IPS-NIHi7 (cell line): Measurements from ENCODE around the gene CDK16.

Source experiments
- DNase-seq: peaks from one replicate; pipeline ENCODE4 v3.0.0; 2012; ENCODE audit warnings: mixed read lengths; ENCODE audit errors: extremely low spot score

The CDK16 gene

DNA sequence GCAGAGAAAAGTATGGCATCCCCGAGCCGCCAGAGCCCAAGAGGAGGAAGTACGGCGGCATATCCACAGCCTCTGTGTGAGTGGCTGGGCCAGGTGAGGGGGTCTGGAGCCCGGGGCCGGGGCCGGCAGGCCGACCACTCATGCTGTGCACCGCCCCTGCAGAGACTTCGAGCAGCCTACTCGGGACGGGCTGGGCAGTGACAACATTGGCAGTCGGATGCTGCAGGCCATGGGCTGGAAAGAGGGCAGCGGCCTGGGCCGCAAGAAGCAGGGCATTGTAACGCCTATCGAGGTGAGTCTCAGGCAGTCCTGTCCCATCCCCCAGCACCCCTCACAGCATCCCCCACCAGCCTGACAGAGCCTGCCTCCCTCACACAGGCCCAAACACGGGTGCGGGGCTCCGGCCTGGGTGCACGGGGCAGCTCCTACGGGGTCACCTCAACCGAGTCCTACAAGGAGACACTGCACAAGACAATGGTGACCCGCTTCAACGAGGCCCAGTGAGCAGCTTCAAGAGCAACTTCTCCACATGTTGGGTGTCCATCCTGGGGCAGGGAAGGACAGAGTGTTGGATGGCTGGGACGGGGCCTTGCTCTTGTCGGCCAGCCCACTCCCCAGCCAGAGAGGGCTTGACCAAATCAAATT, 32.3 kb upstream of the CDK16 start:
- DNase-seq = no peak

DNA sequence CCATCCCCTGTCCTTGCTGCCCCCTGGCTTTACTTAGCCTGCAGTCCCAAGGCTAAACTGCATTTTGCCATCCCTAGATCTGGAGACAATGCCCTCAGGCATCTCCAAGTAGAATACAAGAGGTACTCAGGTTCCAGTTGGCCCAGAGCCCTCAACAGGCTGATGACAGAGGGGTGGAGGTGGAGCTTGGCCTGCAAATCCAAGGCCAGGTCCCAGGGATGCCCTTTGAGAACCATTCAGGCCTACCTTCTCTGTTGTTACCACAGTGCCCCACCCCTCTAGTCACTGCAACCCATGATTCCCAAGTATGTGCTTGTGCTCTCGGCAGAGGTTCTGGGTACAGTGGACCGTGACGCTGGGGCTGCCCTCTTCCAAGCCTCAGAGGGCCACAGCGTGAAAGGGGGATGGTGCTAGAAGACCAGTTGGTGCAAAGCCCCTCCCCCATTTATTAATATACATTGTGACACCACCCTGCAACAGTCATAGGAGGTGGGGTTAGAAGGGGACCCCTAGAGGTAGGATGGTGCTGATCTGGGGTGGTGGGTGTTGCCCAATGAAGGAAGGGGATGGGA, 31.3 kb upstream of the CDK16 start:
- DNase-seq = no peak

DNA sequence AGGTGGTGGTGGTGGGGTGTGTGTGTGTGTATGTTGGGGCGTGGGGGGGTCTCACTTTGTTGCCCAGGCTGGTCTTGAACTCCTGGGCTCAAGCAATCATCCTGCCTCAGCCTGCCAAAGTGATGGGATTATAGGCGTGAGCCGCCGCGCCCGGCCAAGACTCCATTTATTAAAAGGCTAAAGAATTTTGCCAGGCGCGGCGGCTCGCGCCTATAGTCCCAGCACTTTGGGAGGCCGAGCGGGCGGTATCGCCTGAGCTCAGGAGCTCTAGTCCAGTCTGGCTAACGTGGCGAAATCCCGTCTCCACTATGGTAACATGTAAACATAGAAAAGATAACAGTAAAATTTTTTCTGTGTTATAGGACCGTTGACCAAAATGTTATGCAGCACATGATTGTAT, 28.6 kb upstream of the CDK16 start:
- no peak for DNase-seq

DNA sequence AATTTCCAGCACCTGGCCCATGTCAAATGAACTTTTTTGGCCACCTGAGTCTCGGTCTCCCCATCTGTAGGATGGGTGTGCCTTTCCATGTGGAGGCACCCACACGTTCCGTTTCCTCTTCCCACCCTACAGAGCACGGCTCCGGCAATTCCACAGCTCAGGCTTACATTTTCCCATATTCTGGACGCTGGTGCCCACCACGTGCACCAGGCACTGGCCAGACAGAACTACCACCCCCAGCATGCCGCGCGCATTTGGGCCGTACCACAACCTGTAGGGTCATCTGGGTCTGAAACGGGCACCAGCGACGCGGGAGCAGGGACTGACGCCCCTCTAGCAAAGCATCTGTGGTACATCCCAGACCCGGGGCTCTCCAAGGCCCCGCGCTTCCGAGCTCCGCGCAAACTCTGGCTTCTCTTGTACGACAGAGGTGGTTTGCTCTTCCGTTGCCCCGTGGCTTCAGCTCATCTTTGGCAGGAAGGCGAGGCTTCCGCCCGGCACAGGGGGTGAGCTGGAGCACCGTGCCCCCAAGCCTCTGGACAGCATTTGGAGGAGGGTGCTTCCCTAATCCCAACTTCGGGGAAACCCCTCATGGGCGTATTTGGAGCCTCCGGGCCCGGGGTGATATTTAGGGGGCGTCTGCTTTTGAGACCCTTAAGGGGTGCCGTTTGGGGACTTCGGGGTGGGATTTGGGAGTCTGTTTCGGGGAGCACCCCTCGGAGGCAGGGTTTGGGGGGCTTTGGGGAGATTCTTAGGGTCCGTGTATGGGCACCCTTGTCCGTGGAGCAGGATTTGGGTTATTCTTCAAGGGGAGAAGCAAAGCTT, 27.8 kb upstream of the CDK16 start:
- DNase-seq = peak; percentile 94

DNA sequence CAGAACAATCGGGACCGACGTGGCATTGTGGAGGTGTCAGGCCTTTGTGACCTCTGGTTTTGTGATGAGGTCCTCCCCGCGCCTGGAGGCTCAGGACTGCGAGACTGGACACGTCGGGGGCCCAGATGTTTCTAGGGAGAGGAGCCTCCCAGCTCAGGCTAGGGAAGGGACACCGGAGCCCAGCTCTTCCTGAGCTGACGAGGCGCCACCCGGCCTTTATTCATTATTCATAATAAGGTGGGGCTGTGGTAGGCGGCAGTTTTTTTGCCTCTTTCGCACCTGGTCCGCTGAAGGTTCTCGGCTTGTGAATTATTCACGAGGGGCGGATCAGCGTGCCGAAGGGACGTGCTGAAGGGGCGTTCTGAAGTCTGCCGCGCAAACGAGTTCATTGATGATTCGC, 27.1 kb upstream of the CDK16 start:
- DNase-seq = no peak

DNA sequence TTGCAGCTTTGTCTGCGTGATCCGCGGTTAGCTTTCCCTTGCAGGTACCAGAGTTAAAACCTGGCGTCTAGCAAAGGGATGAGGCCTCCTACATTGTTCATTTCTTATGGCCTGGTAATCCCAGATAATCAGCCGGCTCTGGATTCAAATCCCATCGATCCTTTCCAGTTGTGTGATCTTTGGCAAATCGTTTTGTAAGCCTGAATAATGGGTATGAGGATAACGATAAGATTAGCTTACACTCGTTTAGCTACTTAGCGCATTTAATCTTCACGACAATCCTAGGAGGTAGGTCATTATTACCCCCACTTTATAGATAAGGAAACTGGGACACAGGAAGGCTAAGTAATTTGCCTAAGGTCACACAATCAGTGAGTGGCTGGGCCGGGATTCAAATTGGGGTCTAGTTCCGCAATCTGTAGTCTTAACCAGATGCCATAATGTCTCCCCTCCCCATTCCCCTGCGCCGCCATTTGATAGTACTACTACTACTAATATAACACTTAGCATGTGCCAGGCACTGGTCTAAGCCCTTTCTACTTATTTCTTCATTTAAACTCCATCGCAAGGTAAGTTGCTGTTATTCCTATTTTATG, 26.6 kb upstream of the CDK16 start:
- no peak for DNase-seq

DNA sequence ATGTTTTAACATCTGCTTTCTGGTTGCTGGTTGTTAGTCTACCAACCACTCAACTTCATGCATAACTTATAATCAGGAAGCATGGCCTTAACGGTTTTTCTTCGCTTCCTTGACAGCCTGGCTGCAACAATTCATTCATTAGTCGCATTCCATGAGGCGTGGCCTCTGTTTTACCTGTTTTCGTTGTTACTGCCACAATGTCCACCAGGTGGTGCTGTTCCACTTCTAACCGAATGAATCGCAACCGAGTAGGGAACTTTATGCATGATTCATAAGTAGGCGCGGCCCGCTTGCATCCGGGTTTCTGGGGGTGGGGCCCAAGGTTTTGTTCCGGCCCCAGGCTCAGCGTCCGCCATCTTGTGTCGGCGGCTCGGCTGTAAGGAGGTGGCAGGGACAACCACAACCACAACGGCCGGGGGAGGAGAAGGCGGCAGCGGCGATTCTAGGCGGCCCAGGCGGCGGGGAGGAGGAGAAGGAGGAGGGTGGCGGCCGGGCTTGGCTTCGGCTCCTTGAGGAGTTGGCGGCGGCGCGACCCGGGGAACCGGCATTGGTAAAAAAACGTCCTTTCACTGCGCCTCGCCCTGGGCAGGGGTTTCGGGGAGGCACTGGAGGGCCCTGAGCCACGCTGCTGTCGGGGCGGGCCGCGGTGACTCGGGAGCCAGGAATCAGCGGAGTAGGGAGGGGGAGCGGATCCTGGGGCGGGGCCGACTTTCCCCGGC, 24.8 kb upstream of the CDK16 start, which contains the start of gene UBA1:
TSS of gene UBA1 (plus strand) at position 355 of the 719 bp plus-strand sequence. CDS start 4,974 bp downstream, outside the sequence.
- peak; percentile 90 for DNase-seq

DNA sequence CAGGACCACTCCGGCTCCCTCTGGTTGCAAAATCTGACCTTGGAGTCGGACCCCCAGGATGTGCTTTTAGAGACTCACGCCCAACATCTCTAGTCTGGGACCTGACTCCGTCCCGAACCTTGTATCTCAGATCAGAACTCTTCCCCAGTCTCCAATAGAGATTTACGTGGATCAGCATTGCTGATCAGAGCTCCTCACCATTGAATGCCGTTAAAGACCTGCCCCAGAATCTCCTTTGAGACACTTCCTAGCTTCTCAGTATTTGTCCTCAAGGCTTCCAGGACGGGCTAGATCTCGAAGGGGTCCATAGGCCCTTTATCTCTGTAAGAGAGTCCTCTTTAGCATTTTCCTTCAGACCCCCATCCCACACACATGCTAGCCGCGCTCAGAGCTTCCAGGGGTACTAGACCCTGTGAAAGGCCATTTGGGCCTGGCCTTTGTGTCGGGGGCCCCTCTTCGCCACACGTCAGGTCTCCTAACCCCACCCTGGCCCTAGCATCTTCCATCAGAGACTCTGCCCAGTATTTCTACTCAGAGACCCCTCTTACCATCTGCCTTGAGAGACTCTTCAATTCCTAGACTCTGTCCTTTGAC, 24.2 kb upstream of the CDK16 start:
- no peak for DNase-seq

DNA sequence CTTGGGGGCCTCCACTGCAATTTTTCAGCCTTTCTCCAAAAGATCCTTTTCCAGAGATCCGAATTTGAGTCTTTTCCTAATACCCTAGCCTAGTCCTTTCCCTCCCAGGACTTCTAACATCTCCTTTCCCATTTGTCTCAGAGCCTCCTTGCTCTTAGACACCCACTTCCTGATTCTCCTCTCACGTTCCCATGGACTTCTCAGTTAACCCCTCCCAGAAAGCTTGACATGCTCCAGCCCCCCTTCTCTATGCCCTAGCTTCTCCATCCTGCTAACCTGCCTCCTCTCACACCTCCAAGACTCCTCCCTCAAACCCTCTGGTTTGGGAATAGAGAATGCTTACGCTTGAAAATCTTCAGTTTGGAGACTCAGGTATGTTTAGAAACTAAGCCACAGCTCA, 22.4 kb upstream of the CDK16 start:
- no peak for DNase-seq

DNA sequence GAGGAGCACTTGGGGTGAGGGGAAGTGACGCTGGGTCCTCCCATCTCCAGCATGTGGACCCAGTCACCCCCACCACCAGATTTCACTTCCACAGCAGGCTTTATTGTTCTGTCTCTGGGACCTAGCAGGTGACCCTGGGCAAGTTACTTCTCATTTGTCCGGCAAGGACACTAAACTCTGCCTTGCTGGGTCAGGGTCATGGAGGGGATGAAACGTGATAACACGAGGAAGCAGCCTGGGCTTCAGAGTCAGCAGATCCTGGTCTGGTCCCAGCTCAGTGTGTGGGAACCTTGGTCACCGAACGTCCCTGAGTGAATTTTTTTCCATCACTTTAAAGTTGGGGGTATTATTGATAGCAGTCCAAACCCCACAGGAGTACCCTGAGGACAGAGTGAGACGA, 21.0 kb upstream of the CDK16 start:
- DNase-seq = no peak

DNA sequence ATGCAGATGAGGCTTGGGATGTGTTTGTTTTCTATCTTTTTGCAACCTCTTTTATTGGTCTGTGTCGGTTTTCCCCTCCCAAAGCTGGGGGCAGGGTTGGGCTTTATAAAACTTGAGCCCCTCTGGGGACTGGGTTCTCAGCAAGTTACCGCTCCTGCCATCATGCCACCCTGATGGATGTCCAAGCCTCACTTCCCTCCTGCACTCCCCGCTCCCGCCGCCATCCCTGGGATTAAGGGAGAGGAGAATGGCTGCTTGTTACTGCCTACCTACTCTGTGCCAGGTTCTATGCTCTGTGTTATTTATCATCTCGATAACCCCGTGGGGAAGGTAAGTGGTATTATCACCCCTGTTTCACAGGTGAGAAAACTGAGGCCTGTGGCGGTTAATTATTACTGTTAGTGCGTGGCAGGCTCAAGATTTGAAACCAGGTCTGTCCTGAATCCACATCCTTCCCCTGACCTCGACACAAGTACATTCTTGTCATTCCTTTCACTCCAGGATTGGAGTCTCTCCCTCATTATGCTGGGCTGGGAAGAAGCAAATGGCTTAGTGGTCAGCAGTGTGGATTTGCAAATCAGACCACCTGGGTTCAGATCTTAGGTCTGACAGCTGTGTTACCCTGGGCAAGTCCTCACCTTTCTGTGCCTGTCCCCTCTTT, 20.3 kb upstream of the CDK16 start:
- peak; percentile 48 for DNase-seq

DNA sequence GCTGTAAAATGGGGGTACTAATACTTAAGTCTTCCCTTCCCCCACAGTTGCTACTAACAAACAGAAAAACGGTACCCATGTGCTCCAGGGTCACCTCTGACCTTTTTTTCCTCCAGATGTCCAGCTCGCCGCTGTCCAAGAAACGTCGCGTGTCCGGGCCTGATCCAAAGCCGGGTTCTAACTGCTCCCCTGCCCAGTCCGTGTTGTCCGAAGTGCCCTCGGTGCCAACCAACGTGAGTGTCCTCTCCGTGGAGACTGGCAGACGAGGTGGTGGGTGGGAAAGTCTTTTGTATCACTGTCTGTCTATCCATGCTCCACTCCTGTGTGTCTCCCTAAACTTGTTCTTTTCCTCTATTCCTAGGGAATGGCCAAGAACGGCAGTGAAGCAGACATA, 19.8 kb upstream of the CDK16 start:
- DNase-seq = no peak

DNA sequence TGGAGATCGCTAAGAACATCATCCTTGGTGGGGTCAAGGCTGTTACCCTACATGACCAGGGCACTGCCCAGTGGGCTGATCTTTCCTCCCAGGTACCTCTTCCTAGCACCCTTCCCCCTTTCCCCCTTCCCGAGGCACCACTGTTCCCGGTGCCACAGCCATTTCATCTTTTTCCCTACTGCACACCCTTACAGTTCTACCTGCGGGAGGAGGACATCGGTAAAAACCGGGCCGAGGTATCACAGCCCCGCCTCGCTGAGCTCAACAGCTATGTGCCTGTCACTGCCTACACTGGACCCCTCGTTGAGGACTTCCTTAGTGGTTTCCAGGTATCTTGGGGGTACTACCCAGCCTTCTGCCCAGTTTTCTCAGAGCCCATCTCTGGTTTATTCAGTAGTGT, 19.2 kb upstream of the CDK16 start:
- DNase-seq = no peak

DNA sequence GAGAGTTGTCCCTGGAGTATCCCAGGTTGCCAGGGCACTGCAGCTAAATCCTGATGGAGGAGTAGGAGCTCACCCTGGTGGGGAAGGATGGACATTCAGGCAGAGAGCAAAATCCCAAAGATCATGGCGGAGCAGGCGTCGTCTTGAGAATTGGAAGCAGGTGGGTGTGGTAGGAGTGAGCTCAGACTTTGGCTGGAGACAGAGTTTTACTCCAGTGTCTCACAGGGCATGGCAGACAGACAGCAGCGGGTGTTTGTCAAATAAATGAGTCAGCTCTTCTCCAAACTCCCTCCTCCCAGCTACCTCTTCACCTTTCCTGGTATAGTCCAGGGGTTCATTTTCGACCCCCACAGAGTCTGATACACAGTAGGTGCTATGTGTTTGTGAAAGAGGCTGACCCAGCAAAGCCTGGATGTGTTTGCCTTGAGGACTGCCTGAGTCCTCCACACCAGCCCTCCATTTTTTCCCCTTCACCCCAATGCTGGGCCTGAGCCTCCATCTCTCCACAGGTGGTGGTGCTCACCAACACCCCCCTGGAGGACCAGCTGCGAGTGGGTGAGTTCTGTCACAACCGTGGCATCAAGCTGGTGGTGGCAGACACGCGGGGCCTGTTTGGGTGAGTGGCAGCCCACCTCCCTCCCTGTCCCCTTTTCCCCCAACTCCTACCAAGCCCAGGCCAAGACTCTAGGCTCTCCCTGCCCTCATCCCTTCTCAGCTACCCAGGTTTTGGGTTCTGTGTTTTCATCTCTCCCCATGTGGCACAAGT, 17.9 kb upstream of the CDK16 start:
- no peak for DNase-seq

DNA sequence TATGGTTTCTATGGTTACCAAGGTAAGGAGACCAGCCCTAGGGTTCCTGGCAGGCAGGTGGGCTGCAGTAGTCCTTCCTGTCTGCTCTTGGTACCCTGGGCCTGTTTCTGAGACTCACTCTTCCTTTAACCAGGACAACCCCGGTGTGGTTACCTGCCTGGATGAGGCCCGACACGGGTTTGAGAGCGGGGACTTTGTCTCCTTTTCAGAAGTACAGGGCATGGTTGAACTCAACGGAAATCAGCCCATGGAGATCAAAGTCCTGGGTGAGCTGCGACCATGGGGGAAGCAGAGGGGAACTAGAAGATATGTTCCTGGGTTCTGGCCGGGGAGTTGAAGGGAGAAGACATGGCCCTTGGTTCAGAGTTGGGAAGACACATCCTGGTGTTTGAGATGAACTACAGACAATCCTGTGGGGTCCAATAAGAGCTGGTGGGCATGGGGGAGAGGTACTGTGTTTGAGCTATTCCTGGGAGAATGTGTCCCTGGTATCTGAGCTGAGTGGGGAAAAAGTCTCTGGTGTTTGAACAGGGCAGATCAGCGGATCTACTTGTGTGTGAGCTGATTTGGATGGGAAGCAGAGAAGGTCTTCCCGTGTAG, 17.0 kb upstream of the CDK16 start:
- no peak for DNase-seq

DNA sequence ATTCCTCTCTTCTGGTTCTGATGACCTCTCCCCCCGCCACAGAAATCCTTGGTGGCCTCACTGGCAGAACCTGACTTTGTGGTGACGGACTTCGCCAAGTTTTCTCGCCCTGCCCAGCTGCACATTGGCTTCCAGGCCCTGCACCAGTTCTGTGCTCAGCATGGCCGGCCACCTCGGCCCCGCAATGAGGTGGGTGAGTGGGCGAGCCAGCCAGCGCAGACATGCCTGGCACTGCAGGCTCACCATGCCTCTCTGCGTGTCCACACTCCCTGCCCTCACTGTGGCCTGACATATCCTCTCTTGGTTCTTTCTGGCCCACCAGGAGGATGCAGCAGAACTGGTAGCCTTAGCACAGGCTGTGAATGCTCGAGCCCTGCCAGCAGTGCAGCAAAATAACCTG, 16.2 kb upstream of the CDK16 start:
- DNase-seq = no peak

DNA sequence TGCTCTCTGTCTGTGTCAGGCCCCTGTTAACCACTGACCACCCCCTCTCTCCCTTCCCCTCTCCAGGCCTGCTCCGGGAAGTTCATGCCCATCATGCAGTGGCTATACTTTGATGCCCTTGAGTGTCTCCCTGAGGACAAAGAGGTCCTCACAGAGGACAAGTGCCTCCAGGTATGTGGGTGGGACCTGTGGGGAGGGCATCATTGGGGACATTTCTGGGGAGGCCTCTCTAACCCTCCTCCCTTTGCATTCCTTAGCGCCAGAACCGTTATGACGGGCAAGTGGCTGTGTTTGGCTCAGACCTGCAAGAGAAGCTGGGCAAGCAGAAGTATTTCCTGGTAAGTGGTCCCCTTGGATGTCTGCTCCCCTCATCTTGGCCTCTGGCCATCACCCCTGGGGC, 15.6 kb upstream of the CDK16 start:
- no peak for DNase-seq

DNA sequence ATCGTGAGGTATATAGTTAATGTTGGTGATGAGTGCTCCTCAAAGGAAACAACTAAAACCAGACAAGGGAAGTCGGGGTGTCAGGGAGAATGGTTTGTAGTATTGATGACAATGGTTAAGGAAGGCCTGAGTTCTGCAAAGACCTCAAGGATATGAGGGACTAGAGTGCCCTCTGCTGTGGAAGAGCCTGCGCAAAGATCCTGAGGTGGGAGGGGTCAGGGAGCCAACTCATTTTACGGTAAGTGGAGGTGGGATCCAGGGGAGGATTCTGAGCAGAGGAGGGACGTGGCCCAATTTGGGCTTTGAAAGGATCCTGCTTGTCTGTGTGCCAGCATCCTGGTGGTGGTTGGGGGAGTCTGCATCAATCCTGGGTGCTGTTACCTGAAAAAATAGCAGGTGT, 13.5 kb upstream of the CDK16 start:
- no peak for DNase-seq

DNA sequence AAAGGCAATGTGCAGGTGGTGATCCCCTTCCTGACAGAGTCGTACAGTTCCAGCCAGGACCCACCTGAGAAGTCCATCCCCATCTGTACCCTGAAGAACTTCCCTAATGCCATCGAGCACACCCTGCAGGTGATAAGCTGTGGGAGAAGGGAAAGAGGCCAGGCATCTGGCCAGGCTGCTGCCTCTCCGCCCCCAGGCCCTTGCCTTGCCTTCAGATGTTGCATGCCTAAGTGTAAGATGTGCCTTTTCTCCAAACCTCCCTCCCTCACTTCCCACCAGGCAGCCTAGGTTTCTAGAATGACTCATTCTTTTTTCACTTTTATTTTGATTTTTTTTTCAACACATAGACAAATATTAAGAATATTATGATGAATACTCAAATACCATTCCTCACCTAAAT, 12.2 kb upstream of the CDK16 start:
- no peak for DNase-seq

DNA sequence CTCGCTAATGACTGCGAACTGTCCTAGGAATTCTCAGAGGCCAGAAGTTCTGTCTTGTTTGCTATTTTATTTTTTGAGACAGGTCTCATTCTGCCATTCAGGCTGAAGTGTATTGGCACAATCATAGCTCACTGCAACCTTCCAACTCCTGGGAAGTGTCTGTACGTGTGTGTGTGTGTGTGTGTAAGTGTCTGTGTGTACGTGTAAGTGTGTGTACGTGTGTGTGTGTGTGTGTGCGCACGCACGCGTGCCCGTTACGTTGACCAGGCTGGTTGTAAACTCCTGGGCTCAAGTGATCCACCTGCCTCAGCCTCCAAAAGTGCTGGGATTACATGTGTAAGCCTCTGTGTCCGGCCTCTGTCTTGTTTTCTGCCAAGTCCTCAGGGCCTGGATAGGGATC, 10.4 kb upstream of the CDK16 start:
- DNase-seq = no peak
